ENCODE data around the gene SAMD5.

SAMD5 gene

GRCh38 chr6:147479857-147480256 lies 28.6 kb upstream of the SAMD5 start:
- H3K4me3 ChIP-seq (ENCODE audit: control insufficient read depth, low read depth, low read length), result no peak overlapping the region
- no peak for TF ChIP-seq CTCF (conservative IDR thresholded peaks at IDR 0.05; ENCODE audit: control insufficient read depth, insufficient read depth, low read depth, low read length)

GRCh38 chr6:147486683-147487082 lies 21.8 kb upstream of the SAMD5 start:
- no peak overlapping the region for H3K4me3 ChIP-seq (ENCODE audit: control insufficient read depth, low read depth, low read length)
- no peak for DNase-seq (ENCODE audit: low read depth)
- no peak for TF ChIP-seq CTCF (conservative IDR thresholded peaks at IDR 0.05; ENCODE audit: control insufficient read depth, insufficient read depth, low read depth, low read length)

More at GRCh38 chr6:147479857-147480256, 28.6 kb upstream of the SAMD5 start:
- DNase-seq (ENCODE audit: low read depth), result no peak

- TF ChIP-seq CTCF (conservative IDR thresholded peaks at IDR 0.05; ENCODE audit: control insufficient read depth, insufficient read depth, low read depth, low read length), result no peak
- DNase-seq (ENCODE audit: low read depth), result no peak
- H3K4me3 ChIP-seq (ENCODE audit: control insufficient read depth, low read depth, low read length), result no peak overlapping the region
Observed at GRCh38 chr6:147497472-147497871, 11.0 kb upstream of the SAMD5 start.

GRCh38 chr6:147503587-147503986 lies 4.9 kb upstream of the SAMD5 start:
- TF ChIP-seq CTCF (conservative IDR thresholded peaks at IDR 0.05; ENCODE audit: control insufficient read depth, insufficient read depth, low read depth, low read length), result no peak
- DNase-seq (ENCODE audit: low read depth), result no peak
- H3K4me3 ChIP-seq (ENCODE audit: control insufficient read depth, low read depth, low read length), result no peak overlapping the region

- no peak overlapping the region for H3K4me3 ChIP-seq (ENCODE audit: control insufficient read depth, low read depth, low read length)
- DNase-seq (ENCODE audit: low read depth), result no peak
- no peak for TF ChIP-seq CTCF (conservative IDR thresholded peaks at IDR 0.05; ENCODE audit: control insufficient read depth, insufficient read depth, low read depth, low read length)
Observed at GRCh38 chr6:147504848-147505247, 3.6 kb upstream of the SAMD5 start.

GRCh38 chr6:147506704-147507114 lies 1.8 kb upstream of the SAMD5 start:
- DNase-seq (ENCODE audit: low read depth), result peak; percentile 49
- peak overlapping the region; percentile 57 for H3K4me3 ChIP-seq (ENCODE audit: control insufficient read depth, low read depth, low read length)
- TF ChIP-seq CTCF (conservative IDR thresholded peaks at IDR 0.05; ENCODE audit: control insufficient read depth, insufficient read depth, low read depth, low read length), result peak; percentile 71
